Femur (tissue), 1 donor: Measurements from ENCODE around the gene ITGA11.
A peak's percentile ranks its signal among the peaks of the same experiment; 100 is the strongest.
"Not testable (repeated sequence)": the region's sequence is repeated elsewhere in the genome, so short reads cannot be mapped to it uniquely, and the experiment has no call there.

Experiments
- DNase-seq: peaks from one replicate; pipeline ENCODE4 v3.0.0-alpha.2; 2017

The ITGA11 gene

DNA sequence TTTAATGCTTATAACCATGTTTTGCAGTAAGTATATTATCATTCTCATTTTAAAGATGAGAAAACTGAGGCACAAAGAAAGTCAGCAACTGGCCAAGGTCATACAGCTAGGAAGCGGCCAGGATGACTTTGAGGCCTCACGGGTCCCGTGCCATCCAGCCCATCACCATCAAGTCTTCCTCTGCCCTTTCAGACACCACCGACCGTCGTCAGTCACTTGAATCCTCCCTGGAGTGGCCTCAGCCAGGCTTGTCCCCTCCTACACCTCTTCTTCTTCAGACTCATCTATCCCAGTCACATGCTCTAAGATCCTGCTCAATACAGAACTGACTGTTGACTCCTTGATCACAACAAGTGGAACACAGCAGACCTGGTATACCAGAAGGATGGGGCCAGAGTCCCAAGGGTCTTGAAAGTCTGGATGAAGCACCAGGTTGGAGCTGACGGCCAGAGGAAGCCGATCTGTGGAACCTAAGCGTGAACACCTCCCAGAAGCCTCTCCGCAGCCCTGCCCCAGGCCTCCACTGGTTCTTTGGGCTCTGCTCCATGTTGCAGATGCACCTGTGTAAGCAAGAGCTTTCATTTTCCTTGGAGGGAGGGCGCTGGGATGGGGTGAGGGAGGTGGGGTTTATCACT, 22.1 kb downstream of the ITGA11 start:
- DNase-seq: peak; percentile 10

DNA sequence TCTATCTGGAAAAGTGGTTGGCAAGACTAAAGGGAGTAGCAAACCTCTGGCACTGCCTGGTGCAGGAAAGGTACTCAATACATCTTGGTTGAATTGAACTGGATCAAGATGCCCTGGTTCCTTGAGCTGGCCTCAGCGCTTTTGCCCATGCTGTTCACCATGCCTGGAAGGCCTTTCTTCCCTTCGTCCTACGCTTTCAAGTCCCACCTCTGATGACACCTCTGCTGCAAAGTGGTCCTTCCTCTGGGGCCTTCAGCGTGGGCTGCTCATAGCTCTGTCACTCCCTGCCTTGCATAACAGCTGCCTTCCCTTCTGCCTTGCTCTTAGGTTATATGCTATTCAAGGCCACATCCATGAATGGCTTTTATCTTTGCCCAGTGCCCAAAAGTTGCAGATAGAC, 23.0 kb downstream of the ITGA11 start:
- peak; percentile 1 for DNase-seq

DNA sequence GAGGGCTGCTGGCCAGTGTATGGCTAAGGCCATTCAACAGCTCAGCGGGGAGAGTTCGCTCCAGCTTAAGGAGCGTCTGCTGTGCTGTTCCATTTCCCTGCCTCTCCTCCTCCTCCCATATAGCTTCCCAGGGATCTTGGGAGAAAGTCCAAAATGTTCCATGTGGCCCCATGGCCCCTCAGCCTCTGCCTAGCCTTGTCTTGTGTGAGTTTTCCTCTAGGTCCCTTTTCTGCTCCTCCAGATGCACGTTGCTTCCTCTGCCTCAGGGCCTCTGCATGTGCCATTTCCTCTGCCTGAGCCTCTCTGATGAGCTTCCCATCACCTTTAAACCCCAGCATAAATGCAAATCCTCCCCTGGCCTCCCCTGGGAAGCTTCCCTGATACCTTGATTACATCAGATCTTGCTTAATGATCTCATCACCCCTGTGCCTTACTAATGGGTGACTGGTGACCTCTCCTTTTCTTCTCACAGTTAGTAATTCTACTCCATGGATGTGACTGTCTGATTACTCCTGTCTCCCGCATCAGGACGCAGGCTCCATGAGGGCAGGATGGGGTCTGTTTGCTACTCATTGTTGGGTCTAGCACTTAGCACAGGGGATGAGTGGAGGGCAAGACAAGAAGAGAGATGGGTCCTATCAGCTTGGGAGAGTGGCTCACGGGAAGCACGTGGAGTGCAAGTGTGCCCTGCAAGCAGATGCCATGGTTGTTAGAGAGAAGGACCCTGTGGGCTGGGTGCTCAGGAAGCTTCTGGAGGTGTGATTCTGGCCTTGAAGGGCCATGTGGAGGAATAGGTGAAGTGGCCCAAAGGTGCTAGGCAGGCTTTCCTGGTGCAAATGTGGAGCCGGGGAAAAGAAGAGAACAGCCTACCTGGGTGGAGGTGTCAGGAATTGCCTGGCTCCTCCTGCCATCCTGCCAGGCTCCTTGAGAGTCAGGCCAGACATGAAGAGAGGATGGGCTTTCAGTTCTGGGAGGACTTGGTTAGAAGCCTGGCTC, 23.8 kb downstream of the ITGA11 start:
- DNase-seq: peak; percentile 8

DNA sequence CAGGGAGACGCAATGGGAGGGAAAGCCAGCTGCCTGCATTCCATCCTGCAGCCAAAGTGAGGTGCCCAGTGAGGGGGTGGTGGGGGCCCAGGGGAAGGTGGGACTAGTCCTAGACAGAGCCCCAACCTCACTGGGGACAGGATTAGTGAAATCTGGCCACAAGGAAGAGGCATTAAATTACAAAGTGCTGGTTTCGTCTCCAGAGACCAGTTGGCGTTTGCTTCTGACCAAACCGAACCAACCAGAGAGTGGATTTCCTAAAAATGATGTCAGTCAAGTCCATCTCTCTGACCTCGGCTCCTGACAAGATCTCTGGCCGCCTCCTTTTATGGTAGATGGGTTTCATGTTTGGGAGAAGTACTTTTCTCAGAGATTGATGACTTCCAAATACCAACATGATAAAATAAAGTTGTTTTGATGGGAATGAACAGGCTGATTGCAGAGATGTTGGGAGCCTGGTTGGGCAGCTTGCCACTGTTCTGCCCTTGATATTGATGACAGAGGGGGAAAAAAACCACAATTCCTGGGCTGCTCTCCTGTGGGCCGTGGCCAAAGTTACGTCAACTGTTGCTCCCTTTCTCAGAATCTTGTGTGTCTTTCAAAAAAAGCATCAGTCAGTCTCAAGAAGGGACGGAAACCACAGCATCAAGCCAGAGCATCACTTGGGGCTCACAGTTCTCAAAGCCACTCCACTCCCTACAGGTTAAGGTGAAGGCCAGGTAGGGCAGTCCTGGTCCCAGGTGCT, 24.6 kb downstream of the ITGA11 start:
- peak; percentile 55 for DNase-seq

DNA sequence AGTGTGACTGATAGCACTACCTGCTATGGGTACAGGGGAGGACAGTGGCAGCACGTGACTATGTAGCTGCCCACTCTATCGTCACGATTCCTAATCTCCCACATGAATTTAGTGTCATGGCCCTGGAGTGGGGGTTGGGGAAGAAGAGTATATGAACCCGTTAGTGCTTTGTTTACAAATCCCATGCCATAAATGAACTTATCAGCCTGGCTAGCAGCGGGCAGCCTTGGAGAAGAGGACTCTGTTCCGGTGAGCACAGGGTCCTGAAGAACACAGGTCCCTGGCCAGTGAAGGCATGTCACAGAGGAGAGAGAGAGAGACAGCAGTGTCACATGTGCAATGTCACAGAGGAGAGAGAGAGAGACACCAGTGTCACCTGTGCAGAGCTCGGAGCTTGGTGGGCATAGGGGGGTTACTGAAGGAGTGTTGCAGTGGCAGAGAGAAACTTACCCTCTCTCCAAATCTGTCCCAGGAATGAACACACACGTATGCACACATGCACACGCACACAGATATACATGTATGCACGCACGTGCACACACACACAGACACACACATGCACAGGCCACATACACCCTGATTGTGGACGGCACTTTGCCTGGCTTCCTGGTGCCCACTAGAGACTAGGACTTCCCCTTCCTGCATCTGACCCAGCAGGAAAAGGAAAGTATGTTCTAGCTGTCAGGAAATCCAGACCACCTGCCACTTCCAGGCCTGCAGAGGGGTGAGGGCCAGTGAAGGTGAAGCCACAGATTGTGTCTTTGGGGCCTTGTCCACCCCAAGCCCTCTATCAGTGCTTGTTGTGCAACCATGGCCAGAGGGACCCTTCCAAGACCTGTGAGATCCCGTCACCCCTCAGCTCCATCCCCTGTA, 26.3 kb downstream of the ITGA11 start:
- peak; percentile 11 for DNase-seq

DNA sequence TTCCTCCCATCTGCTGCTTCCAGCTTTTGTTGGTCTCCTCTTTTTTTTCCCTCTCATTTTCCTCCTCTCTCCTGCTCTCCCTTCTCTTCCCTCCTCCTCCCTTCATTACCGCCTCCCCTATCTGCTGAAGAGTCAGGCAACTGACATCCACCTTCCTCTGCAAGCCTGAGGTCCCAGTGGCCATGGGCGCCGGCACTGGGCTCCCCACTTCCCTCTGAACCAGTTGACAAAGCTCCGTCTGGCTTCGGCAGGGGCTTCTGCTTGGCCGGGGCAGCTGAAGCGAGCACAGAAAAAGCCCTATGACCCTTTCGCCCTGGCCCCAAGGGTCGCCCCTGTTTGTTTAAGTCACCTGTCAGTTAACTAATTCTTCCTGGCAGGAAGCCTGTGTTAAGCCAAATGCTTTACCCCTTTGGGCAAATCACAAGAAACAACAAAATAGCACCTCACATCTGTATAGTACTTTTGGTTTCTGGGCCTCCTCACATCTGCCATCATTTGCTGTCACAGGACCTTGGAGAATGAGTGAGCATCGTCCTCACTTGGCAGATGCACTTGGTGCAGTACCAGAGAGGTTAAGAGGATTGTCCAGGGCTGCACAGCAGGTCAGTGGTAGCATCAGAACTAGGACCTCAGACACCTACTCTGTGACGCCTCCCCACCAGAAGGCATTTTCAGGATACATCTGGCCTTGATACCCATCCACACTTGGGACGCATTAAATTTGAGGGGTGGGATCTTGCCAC, 27.7 kb downstream of the ITGA11 start:
- DNase-seq: peak; percentile 11

DNA sequence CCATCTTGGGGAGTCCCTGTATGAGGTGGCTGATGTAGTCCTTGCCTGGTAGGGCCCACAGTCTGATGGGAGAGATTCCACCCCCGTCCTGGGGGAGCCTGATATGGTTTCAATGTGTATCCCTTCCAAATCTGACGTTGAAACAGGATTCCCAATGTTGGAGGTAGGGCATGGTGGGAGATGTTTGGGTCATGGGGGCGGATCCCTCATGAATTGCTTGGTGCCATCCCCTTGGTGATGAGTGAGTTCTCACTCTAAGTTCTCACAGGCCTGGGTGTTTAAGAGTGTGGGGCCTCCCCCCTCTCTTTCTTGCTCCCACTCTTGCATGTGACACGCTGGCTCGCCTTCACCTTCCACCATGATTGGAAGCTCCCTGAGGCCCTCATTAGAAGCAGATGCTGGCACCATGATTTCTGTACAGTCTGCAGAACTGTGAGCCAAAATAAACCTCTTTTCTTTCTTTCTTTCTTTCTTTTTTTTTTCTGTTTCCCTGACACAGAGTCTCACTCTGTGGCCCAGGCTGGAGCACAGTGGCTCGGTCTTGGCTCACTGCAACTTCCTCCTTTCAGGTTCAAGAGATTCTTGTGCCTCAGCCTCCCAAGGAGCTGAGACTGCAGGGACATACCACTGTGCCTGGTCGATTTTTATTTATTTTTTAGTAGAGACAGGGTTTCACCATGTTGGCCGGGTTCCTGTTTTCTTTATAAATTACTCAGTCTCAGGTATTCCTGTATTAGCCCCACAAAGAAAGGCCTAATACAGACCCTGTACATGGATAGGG, 28.6 kb downstream of the ITGA11 start:
- peak; percentile 8 for DNase-seq

DNA sequence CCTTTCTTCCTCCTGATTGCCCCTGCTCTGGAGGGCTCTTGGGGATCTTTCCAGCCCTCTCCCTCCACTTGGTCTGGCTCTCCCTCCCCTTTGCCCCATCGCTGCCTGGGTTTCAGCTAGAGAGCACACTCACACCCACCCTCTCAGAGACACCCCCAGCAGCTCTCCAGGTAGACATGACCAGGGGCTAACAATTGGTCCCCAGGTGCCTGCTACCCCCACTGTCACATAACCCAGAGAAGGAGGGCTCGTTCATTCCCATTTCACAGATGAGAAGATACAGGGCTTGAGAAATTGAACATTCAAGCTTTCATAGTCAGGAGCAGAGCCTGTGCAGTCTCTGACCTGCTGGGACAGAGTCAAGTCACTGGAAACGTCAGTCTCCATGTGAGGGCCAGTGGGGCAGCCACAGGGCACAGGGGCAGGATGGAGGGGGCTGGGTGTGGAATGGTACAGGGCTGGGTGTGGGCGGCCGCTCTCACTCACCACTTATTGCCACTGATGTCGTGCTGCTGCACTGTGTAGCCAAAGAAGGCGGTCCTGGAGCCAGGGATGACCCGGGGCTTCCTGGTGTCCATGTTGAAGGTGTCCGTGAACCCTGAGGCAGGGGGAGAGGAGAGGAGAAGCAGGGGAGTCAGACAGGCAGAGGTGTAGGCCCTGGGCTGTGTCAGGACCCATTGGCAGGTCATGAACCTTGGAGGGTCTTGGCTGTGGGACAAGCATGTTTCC, 29.4 kb downstream of the ITGA11 start:
- peak; percentile 13 for DNase-seq

DNA sequence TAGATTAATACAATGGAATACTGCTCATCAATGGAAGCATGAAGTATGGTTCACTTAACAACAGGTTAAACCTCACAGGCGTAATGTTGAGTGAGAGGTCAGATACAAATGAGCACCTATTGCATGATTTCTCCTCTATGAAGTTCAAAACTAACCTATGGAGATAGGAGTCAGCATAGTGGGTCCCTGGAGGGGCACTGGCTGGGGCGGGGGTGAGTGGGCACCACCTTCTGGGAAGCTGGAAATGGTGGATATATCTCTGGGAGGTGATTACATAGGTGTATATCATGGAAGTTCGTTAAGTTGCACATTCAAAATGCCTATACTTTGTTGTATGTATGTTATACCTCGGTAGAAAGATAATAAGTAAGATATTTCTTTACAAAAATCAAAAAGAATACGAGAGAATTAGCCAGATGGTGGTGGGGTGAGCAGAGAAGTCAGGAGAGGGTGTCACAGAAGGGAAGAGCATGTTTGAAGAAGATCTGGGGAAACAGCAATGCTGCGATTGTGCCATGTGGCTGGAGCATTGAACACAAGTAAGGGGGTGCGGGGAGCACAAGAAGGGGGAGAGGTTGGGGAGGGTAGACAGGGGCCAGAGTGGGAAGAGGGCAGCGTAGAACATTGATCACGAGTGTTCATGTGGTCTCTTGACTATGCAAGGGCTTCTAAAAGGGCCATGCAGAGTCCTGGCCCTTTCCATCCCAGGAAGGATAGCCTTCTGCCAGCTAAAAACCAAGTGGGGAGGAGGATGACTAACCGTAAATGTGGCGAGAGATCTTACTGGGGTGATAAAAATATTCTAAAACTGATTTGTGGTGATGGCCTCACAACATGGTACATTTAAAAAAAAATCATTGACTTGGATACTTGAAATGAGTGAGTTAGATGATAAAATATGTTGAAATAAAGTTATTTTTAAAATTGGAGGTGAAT, 30.2 kb downstream of the ITGA11 start:
- peak; percentile 4 for DNase-seq

DNA sequence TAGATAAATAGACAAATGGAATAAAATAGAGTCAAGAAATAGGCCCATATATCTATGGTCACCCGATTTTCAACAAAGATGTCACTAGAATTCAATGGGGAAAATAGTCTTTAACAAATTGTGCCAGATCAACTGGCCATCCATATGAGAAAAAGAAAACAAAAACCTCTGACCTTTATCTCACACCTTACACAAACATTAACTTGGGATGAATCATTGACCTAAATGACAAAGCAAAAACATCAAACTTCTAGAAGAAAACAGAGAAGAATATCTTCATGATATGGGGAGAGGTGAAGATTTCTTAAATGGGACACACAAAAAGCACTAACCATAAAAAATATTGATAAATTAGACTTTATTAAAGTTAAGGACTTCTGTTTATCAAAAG, 31.9 kb downstream of the ITGA11 start:
- no peak for DNase-seq

DNA sequence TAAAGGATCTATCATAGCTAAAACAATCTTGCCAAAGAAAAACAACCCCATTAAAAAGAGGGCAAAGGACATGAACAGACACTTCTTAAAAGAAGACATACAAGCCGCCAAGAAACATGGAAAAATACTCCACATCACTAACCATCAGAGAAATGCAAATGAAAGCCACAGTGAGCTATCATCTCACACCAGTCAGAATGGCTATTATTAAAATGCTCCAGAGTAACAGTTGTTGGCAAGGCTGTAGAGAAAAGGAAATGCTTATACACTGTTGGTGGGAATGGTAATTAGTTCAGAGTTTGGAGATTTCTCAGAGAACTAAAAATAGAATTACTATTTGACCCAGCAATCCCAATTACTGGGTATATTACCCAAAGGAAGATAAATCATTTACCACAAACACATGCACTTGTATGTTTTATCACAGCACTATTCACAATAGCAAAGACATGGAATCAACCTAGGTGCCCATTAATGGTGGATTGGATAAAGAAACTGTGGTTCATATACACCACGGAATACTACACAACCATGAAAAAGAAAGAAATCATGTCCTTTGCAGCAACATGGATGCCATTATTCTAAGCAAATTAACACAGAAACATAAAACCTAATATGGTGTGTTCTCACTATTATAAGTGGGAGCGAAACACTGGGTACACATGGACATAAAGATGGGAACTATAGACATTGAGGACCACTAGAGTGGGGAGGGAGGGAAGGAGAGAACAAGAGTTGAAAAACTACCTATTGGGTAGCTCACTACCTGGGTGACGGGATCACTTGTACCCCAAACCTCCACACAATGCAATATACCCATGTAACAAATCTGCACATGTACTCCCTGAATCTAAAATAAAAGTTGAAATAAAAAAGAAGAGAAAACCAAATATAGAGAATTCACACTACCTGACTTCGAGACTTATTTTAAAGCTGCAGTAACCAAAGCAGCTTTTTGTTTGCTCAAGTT, 32.6 kb downstream of the ITGA11 start:
- no peak for DNase-seq

DNA sequence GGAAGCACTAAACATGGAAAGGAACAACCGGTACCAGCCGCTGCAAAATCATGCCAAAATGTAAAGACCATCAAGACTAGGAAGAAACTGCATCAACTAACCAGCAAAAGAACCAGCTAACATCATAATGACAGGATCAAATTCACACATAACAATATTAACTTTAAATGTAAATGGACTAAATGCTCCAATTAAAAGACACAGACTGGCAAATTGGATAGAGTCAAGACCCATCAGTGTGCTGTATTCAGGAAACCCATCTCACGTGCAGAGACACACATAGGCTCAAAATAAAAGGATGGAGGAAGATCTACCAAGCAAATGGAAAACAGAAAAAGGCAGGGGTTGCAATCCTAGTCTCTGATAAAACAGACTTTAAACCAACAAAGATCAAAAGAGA, 34.0 kb downstream of the ITGA11 start:
- not testable (repeated sequence) for DNase-seq

DNA sequence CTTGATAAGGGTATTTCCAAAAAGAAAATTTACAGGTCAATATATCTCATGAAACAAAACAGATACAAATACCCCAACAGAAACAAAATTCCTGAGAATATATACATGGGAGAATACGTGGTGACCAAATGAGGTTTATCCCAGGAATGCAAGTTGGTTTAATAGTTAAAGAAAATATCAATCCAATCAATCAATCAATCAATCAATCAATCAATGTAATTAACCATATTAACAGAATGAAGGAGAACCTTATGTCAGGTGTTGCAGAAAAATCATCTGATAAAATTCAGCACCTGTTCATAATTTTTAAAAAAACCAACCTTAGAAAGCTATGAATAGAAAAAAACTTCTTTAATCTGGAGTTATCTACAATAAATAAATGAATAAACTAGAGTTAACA, 35.9 kb downstream of the ITGA11 start:
- DNase-seq: no peak

DNA sequence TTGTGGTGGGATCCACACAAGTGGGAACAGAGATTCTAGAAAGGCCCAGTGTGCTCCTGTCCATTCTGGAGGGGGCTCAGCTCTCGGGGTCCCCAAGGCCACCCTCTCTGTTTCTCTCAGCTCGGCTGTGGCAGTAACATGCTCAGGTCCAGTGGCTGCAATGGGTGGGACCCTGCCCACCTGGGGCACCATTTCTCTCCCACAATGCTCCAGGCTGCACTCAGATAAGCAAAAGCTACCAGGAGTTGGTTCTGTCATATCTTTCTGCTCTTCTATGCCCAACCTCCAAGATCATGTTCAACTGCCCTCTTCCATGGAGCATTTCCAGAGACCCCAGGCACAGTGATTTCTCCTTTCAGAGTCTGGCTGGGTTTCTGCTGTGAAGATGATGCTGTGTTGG, 40.8 kb downstream of the ITGA11 start:
- DNase-seq: peak; percentile 8

DNA sequence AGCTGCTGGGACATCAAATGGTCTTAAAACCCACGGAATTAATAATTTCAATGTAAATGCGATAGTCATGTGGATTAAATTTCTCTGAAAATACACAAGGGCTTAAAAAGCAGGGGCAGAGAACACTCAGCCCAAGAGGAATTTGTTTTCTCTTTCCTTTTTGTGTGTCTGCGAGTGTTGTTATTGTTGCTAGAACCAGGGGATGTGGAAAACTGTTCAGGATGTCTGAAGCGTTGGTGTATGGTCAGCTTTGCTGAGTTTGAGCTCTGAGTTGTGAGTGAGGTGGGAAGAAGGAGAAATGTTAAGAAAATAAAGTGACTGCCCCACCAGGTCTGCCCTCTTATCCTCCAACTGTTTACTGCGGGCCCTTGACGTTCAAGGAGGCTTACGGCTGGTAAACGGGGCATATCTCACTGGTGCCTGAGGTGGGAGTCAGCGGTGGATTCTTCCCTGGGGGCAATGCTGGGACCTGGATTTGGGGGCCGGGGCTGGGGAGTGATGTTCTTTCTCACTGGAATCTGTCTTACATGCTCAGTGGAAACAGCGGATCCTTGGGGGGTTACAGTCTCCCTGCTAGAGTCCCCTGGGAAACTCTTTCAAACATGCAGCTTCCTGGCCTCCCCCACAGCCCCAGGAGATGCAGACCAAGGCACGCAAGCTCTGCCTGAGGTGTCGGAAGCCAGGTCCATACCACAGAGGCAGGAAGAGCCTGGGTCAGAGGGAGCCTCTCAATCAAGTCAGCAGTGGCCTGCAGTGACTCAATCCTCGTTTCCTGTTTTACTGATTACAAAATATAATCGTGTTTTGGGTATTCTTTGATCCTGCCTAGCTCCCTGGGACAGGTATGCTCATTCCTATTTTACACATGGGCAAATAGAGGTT, 41.8 kb downstream of the ITGA11 start:
- peak; percentile 18 for DNase-seq
